GM23248 (cell line): ENCODE results near the gene KCNG2. TPM values are rescaled to one million over a fixed set of nuclear protein-coding genes. Genes with fewer than 3 reads are reported as not detected.

Experiments used
- DNase-seq: peaks from one replicate; pipeline ENCODE4 v3.0.0-alpha.2; 2015
- H2AFZ ChIP-seq: fragments of 200-600 bp; sonication (generic); 2 replicates; pipeline ENCODE4 v1.6.1; 2016; ENCODE audit warnings: antibody characterized with exemption
- H3F3A ChIP-seq: fragments of 200-600 bp; sonication (generic); 2 replicates; pipeline ENCODE4 v1.6.1; 2016; ENCODE audit warnings: mild to moderate bottlenecking, antibody characterized with exemption, mixed run types; ENCODE audit not compliant: insufficient read depth
- H3K27ac ChIP-seq: fragments of 200-600 bp; sonication (generic); 2 replicates; pipeline ENCODE4 v1.5.1; 2016; ENCODE audit warnings: mild to moderate bottlenecking
- H3K27me3 ChIP-seq: fragments of 200-600 bp; sonication (generic); replicated peaks from 2 replicates; pipeline ENCODE4 v1.6.1; 2016; ENCODE audit warnings: mild to moderate bottlenecking; ENCODE audit not compliant: insufficient read depth
- H3K36me3 ChIP-seq: fragments of 200-600 bp; sonication (generic); 2 replicates; pipeline ENCODE4 v1.6.1; 2016; ENCODE audit warnings: low read depth, mild to moderate bottlenecking
- H3K4me1 ChIP-seq: fragments of 200-600 bp; sonication (generic); 2 replicates; pipeline ENCODE4 v1.6.1; 2016; ENCODE audit warnings: mild to moderate bottlenecking; ENCODE audit not compliant: insufficient read depth
- H3K4me2 ChIP-seq: fragments of 200-600 bp; sonication (generic); one replicate; pipeline ENCODE4 v1.6.1; 2016; ENCODE audit warnings: mild to moderate bottlenecking; ENCODE audit not compliant: unreplicated experiment
- H3K4me3 ChIP-seq: fragments of 200-600 bp; sonication (generic); 2 replicates; pipeline ENCODE4 v1.5.1; 2016; ENCODE audit warnings: mild to moderate bottlenecking
- H3K79me2 ChIP-seq: fragments of 200-600 bp; sonication (generic); 2 replicates; pipeline ENCODE4 v1.6.1; 2016; ENCODE audit warnings: mild to moderate bottlenecking; ENCODE audit not compliant: insufficient read depth
- H3K9ac ChIP-seq: fragments of 200-600 bp; sonication (generic); 2 replicates; pipeline ENCODE4 v1.6.1; 2016; ENCODE audit warnings: mild to moderate bottlenecking
- H3K9me2 ChIP-seq: fragments of 200-600 bp; sonication (generic); 2 replicates; pipeline ENCODE4 v1.6.1; 2016; ENCODE audit warnings: mixed run types, mild to moderate bottlenecking, moderate library complexity; ENCODE audit not compliant: insufficient read depth
- H3K9me3 ChIP-seq: fragments of 200-600 bp; sonication (generic); one replicate; pipeline ENCODE4 v1.6.1; 2017; ENCODE audit warnings: low read depth
- H4K20me1 ChIP-seq: fragments of 200-600 bp; sonication (generic); 2 replicates; pipeline ENCODE4 v1.6.0; 2016; ENCODE audit not compliant: insufficient read depth
- EZH2 ChIP-seq: fragments of 200-600 bp; sonication (generic); IDR thresholded peaks from 2 replicates; pipeline ENCODE4 v1.6.1; 2018; ENCODE audit warnings: antibody characterized with exemption, mild to moderate bottlenecking; ENCODE audit not compliant: insufficient read depth, poor library complexity, severe bottlenecking
- EZH2phosphoT487 ChIP-seq: fragments of 200-600 bp; sonication (generic); IDR thresholded peaks from 2 replicates; pipeline ENCODE4 v1.6.1; 2018; ENCODE audit warnings: antibody characterized with exemption, moderate library complexity, mild to moderate bottlenecking, low read depth; ENCODE audit not compliant: insufficient read depth
- WGBS, 2 experiments: methylation state at CpG; one replicate each; pipeline ENCODE4 v1.1.6; 2015 to 2017; ENCODE audit warnings: low lambda C conversion rate in 2 of 2, low coverage in 1 of 2; ENCODE audit errors: missing lambda C conversion rate in 2 of 2; 5-methylcytosine and 5-hydroxymethylcytosine counted together
- in situ Hi-C: fragments of 300-500 bp; cut with MboI; formaldehyde crosslinking; loops from 2 replicates; pipeline ENCODE4 v1.15.0; 2020
- polyA plus RNA-seq: library from polyadenylated mRNA; unstranded; fragments of >200 nt; fragmentation: Nextera tagmentation; extraction: Ambion mirVana; gene quantifications from 2 replicates; pipeline ENCODE4 v1.2.1, GENCODE V29; 2016
- total RNA-seq: library from RNA; depleted of rRNA; stranded (reverse); fragments of >200 nt; shearing (Covaris generic); gene quantifications from 2 replicates; pipeline ENCODE4 v1.2.3, GENCODE V29; 2014

Gene KCNG2
- total and polyA plus RNA-seq, 2 experiments from 2014 or later = not detected

DNA sequence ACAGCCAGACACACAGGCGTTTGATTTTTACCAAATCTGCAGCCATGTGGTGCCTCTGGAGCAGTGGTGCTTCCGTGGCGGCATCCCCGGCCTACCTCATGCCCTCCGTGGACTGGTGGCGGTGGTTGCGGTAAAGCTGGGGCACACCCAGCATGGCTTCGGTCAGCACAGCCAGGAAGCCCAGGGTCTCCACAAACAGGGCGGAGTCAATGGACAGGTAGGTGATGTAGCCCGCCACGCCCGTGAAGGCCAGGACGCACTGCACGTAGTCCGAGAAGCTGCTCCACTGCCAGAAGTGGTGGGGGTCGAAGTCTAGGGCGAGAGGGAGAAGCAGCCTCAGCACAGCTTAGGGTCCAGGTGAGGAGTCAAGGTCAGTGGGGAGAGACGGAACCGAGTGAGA, 121.4 kb downstream of the KCNG2 start:
- no peak for TF ChIP-seq EZH2phosphoT487
- no peak for TF ChIP-seq EZH2

DNA sequence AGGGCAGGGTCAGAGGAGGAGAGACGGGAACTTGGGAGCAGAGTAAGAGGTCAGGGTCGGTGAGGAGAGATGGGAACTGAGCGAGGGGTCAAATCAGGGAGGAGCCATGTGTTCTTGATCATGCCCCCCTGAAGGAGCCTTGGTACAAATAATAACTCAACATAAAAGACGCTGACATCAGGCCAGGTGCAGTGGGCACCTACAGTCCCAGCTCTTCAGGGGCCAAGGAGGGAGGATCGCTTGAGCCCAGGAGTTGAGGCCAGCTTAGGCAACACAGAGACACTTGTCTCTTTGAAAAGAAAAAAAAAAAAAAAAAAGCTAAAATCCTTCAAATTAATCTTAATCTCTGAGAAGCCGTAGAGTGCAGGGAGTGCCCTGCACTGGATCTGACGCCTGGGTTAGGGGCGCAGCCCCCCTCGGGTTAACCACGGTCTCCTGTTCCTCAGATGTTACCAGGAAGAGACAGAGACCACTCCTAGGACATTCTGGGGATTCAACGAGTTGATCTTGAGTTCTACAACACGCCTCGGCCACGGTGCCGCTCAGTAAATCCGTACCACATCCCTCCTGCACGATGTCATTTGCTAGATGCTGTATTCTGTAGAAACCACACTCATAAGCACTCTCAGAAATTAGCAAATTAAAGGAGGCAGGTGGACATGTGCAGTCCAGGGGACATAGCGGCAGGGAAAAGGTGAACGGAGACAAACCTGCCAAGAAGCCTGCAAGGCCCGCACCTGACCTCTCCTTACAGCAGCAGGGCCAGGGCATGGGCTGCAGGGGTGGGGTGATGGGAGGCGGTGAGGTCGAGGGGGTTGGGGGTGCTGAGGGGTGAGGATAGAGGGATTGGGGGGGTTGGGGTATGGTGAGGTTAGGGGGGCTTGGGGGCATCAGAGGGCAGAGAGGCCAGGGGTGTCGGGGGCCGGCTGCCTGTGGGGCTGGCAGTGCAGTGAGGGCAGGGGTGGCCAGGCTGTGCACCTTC, 124.5 kb downstream of the KCNG2 start:
- H3K27me3 ChIP-seq = no peaks in the 10 kb centered on the region
- H3K4me3 ChIP-seq = no peak overlapping the region
- H3K9me2 ChIP-seq = no peaks in the 10 kb centered on the region
- H3K79me2 ChIP-seq = peaks cover 30% of the 10 kb centered on the region
- no peak overlapping the region for H3K27ac ChIP-seq
- H4K20me1 ChIP-seq = no peaks in the 10 kb centered on the region
- H3K4me1 ChIP-seq = no peaks in the 10 kb centered on the region
- no peak overlapping the region for H2AFZ ChIP-seq
- DNase-seq = no peak
- in situ Hi-C loops = no loop called here
- 95 to 98% methylated on average over 21 to 24 of the region's 24 CpGs for WGBS, 2 experiments
- no peak overlapping the region for H3K9ac ChIP-seq
- TF ChIP-seq EZH2phosphoT487 (no peak), EZH2 (no peak)
- no peaks in the 10 kb centered on the region; the same call in 1 of the 2 replicates for H3K36me3 ChIP-seq
- no peaks in the 10 kb centered on the region for H3F3A ChIP-seq
- no peaks in the 10 kb centered on the region for H3K9me3 ChIP-seq
- H3K4me2 ChIP-seq = no peak overlapping the region

More for the DNA sequence above, 121.4 kb downstream of the KCNG2 start:
- no peak for DNase-seq
- Histone ChIP-seq H3K4me2 (no peak overlapping the region), H3K27me3 (no peaks in the 10 kb centered on the region), H3F3A (no peaks in the 10 kb centered on the region), H3K9ac (no peak overlapping the region), H3K9me2 (no peaks in the 10 kb centered on the region), H3K9me3 (no peaks in the 10 kb centered on the region), H4K20me1 (no peaks in the 10 kb centered on the region), H3K79me2 (0 out of 2 replicates have a peak, but pooled peaks cover 10% of the 10 kb centered on the region), H3K4me3 (no peak overlapping the region), H3K4me1 (no peaks in the 10 kb centered on the region), H3K36me3 (no peaks in the 10 kb centered on the region; the same call in 1 of the 2 replicates), H3K27ac (no peak overlapping the region), H2AFZ (no peak overlapping the region)
- in situ Hi-C loops = no loop called here
- 94 to 96% methylated on average over 18 to 19 of the region's 19 CpGs for WGBS, 2 experiments

DNA sequence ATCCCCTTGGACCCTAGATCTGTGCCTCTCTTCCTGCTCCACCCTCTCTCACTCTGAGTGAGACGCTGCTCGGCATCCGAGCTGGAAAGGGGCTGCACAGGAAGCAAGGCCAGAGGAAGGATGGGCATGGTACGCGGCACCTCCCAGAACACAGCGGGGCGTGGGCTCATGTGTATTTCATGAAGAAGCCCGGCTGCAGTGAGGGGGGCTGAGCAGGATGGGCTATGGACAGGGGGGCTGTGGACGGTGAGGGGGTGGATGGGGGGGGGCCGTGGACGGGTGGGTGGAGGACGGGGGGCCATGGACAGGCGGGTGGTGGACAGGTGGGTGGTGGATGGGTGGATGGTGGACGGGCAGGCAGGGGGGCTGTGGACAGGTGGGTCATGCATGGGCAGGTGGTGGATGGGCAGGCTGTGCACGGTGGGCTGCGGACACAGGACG, 125.3 kb downstream of the KCNG2 start:
- Histone ChIP-seq H3K9me3 (no peaks in the 10 kb centered on the region), H3K9me2 (no peaks in the 10 kb centered on the region), H3K27me3 (no peaks in the 10 kb centered on the region), H3K9ac (no peak overlapping the region), H4K20me1 (no peaks in the 10 kb centered on the region), H3K79me2 (peaks cover 38% of the 10 kb centered on the region), H3K27ac (no peak overlapping the region), H3K36me3 (no peaks in the 10 kb centered on the region; the same call in 1 of the 2 replicates), H3K4me3 (no peak overlapping the region), H3F3A (no peaks in the 10 kb centered on the region), H3K4me2 (no peak overlapping the region), H2AFZ (no peak overlapping the region), H3K4me1 (no peaks in the 10 kb centered on the region)
- no peak for TF ChIP-seq EZH2
- TF ChIP-seq EZH2phosphoT487 = no peak
- DNase-seq = no peak
- in situ Hi-C loops = no loop called here
- WGBS, 2 experiments = 91 to 95% methylated on average over 8 to 17 of the region's 17 CpGs

DNA sequence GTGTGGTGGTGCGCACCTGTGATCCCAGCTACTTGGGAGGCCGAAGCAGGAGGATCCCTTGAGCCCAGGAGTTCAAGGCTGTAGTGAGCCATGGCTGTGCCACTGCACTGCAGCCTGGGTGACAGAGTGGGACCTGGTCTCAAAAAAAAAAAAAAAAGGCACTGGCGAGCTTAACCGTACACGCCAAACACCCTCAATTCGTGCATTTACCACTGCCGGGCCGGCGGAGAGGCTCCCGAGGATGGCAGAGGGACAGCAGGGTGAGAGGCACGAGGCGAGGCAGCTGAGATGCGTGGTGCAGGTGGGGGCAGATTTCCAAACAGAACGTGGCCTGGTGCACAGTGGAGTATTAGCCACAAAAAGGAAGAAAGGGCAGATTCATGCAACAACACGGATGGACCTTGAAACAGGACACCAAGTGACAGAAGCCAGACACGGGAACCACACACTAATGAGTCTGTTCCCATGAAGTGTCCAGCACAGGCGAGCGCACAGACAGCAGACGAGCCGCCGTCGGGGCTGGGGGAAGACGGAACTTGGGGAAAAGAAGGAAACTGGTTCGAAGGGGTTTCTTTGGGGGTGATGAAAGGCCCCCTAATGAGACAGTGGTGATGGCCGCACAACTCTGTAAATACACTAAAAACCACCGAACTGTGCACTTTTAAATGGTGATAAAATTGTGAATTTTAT, 126.3 kb downstream of the KCNG2 start:
- Histone ChIP-seq H3K36me3 (peaks cover under 1% of the 10 kb centered on the region), H3K4me1 (no peaks in the 10 kb centered on the region), H3K27ac (no peak overlapping the region), H3K9me3 (no peaks in the 10 kb centered on the region), H3F3A (no peaks in the 10 kb centered on the region), H3K79me2 (peaks cover 48% of the 10 kb centered on the region), H2AFZ (no peak overlapping the region), H3K4me2 (no peak overlapping the region), H4K20me1 (0 out of 2 replicates have a peak, but pooled peaks cover 2% of the 10 kb centered on the region), H3K9me2 (no peaks in the 10 kb centered on the region), H3K9ac (no peak overlapping the region), H3K4me3 (no peak overlapping the region), H3K27me3 (no peaks in the 10 kb centered on the region)
- WGBS, 2 experiments = 96 to 98% methylated on average over 26 of the region's 26 CpGs
- DNase-seq = no peak
- in situ Hi-C loops = no loop called here
- TF ChIP-seq EZH2 (no peak), EZH2phosphoT487 (no peak)
